DOHH2 (cell line): Measurements from ENCODE around the gene PRRT2.

Experiments used
- CTCF ChIP-seq: fragments of 200-600 bp; sonication (generic); IDR thresholded peaks from one replicate; pipeline ENCODE4 v1.5.1; 2014; ENCODE audit warnings: antibody characterized with exemption, mild to moderate bottlenecking, low read depth, low read length; ENCODE audit not compliant: poor library complexity, severe bottlenecking
- EZH2phosphoT487 ChIP-seq: fragments of 200-600 bp; sonication (generic); IDR thresholded peaks from 2 replicates; pipeline ENCODE4 v1.6.1; 2017; ENCODE audit warnings: borderline replicate concordance, mild to moderate bottlenecking, antibody characterized with exemption, low read length, moderate library complexity, mixed read lengths

GRCh38 chr16:29839822-29840221, 27.8 kb downstream of the PRRT2 start:
- TF ChIP-seq CTCF (no peak), EZH2phosphoT487 (no peak)
